Activated CD8-positive, alpha-beta memory T cell treated with anti-CD3 and anti-CD28 coated beads for 24 hours (primary cell): ENCODE data around the gene SH3YL1.

Source experiments
- DNase-seq: peaks from one replicate; pipeline ENCODE4 v3.0.0-alpha.2; 2020

Gene SH3YL1

DNA sequence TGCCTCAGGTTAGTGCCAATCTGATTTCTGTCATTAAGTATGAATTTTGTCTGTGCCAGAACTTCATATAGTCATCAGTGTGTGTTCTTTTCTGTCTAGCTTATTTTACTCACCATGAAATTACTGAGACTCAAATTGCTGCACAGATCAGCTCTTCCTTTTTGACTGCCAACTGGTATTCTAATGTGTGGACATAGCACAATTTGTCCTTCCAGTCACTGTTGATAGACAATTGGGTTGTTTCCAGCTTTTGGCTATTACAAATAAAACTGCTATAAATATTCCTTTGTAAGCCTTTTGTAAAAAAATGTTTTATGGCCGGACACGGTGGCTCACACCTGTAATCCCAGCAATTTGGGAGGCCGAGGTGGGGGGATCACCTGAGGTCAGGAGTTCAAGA, 7.7 kb downstream of the SH3YL1 start:
- DNase-seq: no peak

DNA sequence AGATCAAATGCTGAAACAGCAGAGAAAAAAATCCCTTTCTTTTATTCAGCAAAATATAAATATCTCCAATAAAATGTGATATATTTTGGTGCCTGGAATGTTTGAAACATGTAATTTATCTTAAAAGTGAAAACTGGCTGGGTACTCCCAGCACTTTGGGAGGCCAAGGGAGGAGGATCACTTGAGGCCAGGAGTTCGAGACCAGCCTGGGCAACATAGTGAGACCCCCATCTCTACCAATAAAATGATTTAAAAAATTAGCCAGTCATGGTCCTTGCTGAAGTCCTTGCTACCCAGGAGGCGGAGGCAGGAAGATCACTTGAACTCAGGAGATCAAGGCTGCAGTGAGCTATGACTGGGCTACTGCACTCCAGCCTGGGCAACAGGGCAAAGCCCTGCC, 8.6 kb downstream of the SH3YL1 start:
- no peak for DNase-seq

DNA sequence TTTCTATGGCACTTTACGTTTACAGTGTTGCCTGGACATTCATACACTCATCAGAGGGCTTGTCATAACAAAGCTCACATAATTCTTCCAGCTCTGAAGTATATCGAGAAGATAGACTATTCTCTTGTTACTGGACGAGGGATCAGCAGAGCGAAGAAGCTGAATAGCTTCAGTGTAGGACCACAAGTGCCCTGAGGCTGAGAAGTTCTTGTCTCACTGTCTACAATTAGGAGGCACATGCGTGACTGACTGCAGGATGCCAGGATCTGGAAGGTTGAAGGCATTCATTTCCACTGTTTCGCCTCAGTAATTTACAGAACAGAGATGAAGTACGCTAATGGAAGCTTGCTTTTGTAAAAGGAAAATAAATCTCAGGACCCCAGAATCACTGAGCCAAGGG, 9.6 kb downstream of the SH3YL1 start:
- DNase-seq: no peak

DNA sequence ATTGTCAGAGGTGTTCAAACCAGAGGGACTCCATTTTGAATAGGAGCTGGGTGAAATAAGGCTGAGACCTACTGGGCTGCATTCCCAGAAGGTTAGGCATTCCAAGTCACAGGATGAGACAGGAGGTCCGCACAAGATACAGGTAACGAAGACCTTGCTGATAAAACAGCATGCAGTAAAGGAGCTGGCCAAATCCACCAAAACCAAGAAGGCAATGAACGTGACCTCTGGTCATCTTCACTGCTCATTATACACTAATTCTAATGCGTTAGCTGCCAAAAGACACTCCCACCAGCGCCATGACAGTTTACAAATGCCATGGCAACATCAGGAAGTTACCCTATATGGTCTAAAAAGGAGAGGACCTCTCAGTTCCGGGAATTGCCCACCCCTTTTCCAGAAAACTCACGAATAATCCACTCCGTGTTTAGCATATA, 10.6 kb downstream of the SH3YL1 start:
- DNase-seq: no peak

DNA sequence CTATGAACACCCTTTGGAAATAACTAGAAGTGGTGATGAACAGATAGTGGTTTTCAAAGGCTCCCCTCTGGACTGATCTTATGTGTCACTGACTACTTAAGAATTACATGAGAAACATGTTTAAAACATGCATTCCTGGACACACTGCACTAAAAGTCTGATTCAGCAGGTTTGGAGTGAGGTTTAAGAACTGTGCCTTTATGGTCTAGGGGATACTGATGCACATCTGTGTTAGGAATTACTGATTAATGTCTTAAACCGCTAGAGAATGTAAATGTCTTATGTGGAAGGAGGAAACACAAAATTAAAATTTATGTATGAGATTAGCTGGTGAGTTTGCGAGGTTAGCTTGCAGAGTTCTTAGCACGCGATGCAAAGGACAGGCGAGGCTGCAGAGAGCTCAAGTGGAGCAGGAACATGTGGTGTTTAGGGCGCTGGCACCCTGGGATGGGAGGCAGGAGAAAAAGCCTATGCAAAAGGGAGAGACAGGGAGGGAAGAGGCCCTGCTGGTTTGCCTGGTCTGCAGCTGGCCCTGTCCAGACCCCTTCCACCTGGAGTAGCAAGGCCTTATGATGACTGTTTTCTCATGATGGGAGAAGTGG, 11.7 kb downstream of the SH3YL1 start:
- DNase-seq: no peak

DNA sequence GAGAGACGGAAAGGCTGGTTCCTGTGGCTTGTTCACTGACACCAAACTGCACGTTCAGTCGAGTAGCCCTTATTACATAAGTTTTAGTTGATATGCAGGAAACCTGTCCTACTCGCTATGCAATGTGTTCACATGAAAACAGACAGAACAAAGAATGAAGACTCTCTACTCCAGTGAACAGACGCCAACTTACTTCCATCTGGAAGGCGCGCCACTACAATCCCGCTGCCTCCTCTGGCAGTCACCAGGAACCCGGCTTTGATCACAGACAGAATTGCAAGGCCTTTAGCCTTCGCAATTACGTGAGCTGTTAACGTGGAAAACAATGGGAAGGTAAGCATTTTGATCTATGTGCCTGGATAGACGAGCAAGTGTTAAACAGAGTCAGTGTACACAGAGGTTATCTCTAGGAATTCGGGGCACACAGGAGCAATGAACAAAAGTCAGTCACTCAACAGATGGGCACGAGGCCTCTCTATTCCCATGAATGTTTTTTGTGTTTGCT, 14.2 kb downstream of the SH3YL1 start:
- DNase-seq: no peak

DNA sequence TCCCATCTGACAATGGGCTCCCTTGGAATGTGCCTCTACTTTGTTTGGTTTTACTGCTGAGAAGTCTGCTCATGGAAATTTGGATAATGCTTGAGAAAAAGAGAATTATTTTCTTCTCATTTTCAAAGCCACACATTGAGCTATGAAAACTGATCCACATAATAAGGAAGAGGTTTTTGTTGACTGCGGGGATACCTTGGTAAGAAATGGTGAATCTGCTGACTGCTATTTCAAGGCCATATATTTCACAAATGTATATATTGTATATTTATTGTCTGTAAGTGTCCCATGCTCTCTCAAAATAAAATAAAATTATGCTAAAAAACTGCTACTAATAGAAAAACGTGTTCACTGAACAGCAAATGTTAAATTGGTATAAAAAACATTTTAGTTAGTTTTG, 15.1 kb downstream of the SH3YL1 start:
- DNase-seq: no peak

DNA sequence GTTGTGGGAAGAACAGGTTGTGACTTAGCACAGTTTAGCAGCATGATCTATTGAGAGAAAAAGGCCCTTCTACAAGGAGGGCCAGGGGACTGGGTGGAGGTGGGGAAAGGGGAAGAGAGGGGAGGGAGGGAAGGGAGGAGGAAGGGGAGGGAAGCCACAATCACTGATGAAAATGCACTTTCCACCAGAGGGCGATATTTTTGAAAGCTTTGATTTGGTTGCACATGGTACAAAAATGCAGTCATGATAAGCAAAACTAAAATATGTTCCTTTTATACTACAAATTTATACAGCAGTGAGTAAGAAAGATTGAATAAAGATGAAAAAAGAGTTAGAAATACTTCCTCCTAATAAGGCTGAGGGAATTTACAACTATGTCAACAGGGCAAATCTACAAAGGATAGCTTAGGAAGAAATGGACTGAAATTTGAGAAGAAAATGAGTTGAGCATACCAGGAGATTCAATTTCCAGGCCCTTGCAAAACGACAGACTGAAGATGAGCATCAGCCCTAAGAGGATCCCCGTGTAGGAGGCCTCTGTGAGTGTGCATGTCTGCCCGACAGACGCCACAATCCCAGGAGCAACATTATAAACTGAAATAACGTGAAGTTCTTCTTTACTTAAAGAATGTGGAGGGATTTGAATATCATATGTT, 17.2 kb downstream of the SH3YL1 start:
- no peak for DNase-seq

DNA sequence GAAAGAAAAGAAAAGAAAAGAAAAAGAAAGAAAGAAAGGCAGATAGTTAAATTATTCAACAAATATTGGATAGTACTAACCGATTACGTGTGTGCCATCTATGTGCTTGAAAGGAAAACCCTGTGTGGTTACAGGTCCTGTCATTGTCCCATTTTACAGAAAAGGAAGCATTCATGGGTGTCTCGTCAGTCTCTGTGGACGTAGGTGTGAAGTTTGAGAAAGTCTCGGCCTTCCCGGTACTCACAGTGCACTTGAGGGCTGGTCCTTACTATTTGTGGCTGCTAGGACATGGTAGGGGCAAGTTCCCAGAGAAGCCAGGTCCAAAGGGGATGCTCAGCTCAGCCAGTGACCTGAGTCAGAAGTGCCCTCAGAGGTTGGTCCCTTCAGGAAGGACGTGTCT, 19.3 kb downstream of the SH3YL1 start:
- no peak for DNase-seq

DNA sequence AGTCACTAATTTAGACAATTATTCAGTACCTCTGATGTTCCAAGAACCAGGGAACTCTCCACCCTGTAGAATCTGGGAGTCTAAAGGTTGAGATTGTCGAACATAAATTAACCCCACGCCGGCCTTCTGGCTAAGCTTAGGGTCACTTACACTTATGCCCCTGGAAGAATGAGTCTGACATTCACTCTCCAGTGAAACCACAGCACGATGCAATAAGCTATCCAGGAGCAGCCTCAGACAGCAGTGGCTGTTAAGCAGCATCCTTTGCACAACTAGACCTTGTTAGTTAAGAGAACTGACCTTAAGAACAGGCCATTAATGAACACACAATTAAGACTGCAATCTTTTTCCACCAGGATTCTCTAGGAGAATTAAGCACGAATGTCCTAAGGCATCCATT, 25.0 kb downstream of the SH3YL1 start:
- no peak for DNase-seq

DNA sequence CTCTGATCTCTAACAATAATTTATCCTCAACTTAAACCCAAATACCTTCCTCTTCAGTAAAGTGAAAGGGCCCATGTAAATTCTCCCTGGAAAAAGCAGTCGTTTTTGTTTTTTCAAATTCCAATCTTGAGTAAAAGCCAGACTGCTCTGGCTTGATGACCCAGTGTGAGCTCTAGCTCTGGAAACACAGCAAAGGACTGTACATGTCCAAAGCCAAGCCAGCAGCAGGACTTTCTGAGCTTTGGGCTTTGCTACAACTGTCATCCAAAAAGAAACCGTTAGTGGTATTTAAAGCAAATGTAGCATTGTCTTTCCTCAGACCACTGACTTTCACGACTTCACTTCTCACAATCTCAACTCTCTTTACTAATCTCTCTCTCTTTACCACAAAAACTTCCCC, 25.4 kb downstream of the SH3YL1 start:
- no peak for DNase-seq

DNA sequence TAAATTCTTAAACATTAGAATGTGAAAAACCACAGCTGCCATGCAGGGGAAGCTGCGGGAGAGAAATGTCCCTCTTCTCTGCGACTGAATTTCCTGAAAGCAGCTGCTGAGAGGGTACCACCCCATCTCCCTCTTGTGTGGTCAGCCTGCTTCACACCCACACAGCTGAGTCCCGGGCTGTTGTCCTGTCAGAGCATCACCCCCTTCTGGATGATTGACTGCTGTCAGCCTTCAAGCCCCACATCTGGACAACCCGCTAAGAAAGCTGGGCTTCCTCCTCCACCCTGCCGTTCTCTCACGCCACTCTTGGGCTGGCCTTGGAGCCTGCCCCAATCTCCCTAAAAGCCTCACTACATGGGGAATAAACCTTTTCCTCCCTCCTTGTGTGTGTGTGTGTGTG, 26.0 kb downstream of the SH3YL1 start:
- no peak for DNase-seq

DNA sequence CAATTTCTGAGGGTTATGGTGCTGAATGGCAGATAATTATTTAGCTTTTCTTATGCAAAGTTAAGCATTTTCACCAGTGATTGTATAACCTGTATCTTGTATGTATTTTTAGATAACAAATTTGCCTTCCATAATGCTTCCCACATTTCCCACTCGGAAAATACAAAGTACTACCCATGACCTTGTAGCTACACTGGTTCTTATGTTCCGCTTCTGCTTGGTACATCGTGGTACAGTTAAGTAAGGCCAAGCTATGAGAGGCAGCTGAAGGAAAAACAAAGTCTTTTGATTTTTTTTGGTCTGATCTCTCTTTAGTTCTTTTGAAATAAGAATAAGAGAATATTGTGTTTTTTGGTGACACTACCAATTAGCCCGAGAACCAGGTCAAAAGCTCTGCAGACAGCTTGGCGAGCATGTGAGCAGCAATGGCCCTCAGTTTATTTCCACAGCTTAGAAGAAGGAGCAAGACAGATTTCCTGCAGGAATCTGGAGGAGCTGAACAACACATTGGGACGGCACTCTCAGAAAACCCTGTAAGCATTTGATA, 26.8 kb downstream of the SH3YL1 start:
- DNase-seq: no peak

DNA sequence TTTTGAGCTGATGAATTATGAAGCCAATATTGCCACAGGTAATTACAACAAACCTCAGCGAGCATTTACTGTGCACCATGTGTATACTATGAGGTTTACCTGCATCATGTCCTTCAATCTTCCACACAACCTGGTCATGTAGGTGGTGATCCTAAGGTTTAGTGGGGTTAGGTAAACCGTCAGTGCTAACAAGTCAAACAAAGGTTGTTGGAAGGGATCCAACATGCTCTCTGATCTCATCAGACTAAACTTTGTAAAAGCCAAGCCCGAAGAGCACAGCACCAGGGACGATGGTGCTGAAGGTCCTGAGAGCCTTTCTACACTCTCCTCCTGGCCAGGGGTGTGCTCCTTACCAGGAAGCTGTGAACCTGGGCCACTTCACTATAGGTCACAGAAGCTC, 29.4 kb downstream of the SH3YL1 start:
- no peak for DNase-seq

DNA sequence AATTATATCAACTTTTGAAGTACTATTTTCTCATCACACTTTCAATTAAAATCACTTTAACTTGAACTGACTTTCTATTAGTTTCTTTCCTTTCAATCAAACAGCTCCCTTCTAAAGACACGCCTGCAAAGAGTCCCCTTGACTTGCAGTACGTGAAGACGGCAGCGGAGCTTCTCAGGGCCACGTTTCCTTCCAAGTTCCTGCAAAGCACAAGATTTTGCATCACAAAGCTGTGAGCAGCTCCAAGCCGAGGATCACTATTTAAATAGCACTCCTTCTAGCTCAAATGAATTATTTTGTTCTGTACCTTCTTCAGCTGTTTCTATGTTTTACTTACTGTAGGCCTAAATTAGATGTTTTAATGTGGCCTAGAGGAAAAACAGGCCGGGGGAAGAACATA, 30.8 kb downstream of the SH3YL1 start:
- no peak for DNase-seq

DNA sequence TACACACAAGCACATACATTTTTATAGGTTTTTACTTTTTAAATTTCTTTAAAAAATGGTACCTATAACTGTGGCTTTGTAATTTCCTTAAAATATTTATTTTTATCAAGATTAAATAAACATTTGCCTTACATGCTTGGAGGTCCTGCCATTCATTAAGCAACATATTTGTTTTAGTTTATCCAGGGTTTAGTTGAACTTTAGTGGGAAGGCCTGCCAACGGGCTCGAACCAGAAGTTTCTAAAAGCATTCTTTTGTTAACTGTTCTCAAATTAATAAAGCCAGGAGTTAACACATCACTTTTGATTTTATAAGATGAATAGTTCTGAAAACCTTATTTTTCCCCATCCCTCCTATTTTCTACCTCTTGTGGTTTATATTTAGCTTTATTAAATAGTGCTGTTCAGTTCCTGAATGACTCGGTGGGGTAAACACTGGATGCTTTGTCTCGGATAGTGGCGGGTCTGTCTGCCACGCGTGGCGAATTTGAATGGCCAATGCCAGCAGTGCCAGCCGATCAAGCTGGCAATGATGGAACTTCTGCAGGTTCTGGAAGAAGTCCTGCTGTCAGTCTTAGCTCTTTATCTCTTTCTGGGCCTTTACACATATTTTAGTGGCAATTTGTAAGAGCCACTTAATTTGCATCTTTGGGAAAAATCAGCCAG, 32.2 kb downstream of the SH3YL1 start:
- DNase-seq: no peak

DNA sequence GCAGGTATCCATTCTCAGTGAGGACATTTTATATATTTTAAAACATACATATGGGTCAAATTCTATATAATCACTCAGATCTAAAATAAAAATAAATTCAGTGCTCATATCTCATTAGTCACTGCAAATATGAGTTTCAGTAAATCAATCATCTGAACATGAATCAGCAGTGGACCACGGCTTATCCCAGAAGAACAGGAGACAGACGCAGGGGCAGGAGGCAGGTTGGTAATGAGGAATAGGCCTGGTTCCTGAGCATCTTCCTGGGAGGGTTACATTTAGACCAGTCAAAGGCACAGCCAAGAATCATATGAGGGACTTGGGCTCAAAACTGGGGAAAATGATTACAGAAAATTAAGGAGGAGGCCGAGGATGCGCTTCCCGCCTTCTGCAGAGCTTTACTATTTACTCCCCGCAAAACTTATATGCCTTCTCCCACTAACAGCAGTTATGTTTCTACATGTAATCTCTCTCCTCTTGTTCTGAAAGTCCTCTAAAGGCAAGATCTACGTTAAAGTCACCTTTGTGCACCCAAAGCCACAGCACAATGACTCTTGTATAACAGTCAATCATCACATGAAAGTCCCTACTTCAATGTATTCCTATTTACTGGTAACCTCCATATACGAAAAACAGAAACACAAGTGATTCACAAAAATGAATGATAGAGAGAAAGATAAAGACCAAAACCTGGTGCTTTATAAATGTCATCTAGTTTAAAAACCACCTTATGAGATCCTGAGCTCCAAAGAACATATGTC, 35.1 kb downstream of the SH3YL1 start:
- no peak for DNase-seq

DNA sequence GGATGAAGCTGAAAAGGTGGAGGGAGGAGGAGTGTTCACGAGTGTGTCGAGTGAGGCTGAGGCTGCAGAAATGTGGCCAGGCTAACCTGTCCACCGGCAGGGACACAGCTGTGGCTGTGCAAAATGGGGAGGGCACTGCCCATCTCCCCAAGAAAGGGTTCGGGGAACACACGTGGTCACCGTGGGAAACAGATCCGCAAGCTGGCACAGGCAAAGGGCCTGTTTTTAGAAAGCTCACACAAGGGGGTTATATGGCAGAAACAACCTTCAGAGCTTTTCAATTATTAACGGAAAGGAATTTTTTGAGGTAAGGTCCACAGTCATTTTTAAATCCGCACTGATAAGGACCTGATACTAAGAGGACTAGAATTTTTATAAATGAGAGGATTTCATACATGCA, 35.7 kb downstream of the SH3YL1 start:
- DNase-seq: no peak

DNA sequence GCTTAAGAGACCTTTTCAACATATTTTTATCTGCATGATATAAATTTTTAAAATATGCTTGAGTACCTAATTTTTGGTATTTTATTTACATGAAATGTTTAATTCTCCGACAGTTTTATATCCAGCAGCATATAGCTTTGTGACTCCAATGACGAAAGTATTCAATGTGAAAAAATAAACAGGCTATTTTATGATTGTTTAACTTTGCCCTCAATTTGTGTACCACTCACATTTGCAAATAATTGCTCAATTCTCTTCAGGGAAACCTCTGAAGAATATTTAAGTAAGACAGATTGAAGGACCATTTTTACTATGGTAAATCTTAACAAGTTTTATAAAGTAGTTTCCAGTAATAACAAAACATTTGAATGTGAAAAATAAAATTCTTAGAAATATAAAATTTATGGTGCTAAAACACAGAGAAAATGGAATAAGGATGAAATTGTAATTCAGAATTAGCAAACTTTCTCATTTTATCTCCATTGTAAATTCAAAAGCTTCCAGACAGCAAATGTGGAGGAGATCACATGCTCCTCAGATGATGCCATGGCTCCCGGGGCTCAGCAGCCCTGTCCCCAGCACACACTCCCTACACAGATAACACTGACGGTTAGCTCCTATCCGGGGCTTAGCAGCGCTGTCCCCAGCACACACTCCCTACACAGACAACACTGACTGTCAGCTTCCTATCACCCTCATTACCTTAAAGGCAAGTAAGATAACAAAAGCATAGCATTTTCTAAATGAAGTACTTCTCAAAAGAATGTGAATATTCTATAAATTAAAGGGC, 39.7 kb downstream of the SH3YL1 start:
- no peak for DNase-seq

DNA sequence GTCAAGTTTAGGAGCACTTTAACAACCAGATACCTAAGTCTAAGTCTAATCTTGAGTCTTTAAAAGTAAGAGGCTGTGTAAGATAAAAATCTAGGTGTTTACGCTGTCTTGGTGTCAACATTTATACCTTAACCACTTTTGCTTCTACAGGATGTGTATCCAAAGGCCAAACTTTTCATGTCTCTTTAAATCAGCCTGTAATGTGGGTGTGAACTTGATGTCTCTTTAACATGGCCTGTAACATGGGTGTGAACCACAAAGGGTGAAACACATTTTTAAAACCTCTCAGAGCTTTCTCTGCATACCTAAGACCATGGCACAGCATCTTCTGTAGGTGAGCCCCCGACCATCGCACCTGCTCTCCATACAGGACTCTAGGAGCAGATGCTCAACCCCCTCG, 40.4 kb downstream of the SH3YL1 start:
- no peak for DNase-seq

DNA sequence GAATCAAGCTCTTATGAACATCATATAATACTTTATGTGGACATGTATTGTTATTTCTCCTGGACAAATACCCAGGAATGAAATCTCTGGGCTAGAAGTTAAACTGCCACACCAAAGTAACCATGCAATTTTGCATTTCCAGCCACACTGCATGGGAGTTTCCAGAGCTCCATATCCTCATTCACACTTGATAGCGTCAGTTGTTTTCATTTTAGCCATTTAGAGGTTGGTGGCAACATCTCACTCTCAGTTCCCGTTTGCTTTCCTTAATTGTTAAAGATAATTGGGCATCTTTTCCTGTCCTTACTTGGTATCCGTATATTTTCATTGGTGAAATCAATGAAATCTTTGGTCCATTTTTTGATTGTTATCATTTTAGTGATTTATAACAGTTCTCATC, 47.8 kb downstream of the SH3YL1 start:
- DNase-seq: no peak

DNA sequence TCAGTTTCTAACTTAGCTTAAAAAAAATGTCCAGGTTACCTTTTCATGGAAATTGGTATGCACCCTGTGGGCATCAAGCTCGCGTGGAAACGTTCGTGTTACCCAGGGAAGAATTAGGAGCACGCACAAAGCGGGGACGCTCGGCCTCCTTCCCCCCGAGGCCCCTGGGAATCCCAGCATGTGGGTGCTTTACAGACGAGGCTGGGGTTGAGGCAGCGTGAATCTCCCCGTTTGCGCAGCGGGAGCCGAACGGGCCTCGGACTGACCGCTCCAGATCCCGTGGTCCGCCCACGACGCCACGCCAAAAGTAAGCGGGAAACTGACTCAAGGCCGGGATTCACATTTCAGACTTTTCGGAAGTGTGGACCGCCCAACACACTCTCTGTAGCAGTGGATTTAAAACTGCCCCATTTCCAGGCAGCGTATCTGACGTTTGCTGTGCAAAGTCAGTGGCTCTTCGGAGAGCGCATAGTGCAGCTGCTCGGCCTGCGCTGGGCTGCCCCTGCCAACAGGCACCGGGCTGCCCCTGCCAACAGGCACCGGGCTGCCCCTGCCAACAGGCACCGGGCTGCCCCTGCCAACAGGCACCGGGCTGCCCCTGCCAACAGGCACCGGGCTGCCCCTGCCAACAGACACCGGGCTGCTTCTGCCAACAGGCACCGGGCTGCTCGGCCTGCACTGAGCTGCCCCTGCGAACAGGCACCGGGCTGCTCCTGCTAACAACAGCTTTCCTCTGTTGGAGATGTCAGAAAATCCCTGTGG, 49.7 kb downstream of the SH3YL1 start:
- DNase-seq: no peak
